Thyroid gland (tissue), 4 donors: ENCODE data around the gene EIF2AK3.
"Not testable (repeated sequence)": the region's sequence is repeated elsewhere in the genome, so short reads cannot be mapped to it uniquely, and the experiment has no call there.

Experiments
- CTCF ChIP-seq, 6 experiments: fragments of 200-600 bp in 3 of 6; fragments of 450-650 bp in 3 of 6; sonication (generic) in 3 of 6; IDR thresholded peaks; one replicate each; pipeline ENCODE4 v1.5.1; 2016 to 2019; ENCODE audit warnings: antibody characterized with exemption in 6 of 6, mild to moderate bottlenecking in 2 of 6, inconsistent platforms in 1 of 6, moderate library complexity in 1 of 6
- POLR2A ChIP-seq, 2 donors: fragments of 450-650 bp; IDR thresholded peaks; one replicate each; pipeline ENCODE4 v1.6.1; 2017; ENCODE audit warnings: antibody characterized with exemption in 2 of 2, mild to moderate bottlenecking in 2 of 2, moderate library complexity in 1 of 2

- TF ChIP-seq CTCF, POLR2A (IDR thresholded peaks at IDR 0.05): not testable (repeated sequence)
These were observed 18.1 kb upstream of the EIF2AK3 start for GRCh38 chr2:88645291-88645882.
